NCI-H510A treated with DMSO at 0.1 percent for 48 hours (cell line): Measurements from ENCODE around the gene CDC16.

ENCODE experiments used
- DNase-seq: peaks from one replicate; lab custom pipeline; 2025; lab: John Stamatoyannopoulos, UW

CDC16 gene

DNA sequence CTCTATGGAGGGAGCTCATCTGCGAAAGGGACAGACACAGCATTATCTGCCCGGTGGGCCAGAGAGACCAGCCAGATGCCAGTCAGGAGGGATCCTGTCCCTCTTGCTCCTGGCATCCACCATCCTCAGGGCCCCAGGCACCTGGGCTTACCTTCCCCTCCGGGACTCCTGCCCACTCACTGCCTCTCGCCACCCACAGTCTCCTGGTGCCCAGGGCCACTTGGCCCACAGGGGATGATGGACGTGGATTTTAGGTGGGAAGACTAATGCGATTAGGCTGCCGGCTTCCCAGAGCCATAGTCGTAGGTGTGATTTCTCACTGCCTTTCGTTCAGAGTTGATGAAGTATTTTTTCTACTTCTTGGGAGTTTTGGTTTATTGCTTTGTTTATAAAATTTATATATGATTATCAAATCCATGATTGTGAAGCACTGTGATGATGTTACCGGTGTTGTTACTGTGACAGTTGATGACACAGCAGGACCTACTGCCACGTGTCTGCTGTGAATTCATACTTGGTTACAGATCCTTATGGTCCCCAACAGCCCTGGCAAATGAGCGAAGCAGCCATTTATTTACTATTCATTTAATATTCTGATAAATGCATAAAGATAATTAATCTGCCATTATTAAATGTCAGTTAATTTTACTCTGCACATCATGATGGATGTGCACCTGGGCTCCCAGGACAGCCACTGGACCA is 65.1 kb downstream of the CDC16 start:
- DNase-seq = no peak

DNA sequence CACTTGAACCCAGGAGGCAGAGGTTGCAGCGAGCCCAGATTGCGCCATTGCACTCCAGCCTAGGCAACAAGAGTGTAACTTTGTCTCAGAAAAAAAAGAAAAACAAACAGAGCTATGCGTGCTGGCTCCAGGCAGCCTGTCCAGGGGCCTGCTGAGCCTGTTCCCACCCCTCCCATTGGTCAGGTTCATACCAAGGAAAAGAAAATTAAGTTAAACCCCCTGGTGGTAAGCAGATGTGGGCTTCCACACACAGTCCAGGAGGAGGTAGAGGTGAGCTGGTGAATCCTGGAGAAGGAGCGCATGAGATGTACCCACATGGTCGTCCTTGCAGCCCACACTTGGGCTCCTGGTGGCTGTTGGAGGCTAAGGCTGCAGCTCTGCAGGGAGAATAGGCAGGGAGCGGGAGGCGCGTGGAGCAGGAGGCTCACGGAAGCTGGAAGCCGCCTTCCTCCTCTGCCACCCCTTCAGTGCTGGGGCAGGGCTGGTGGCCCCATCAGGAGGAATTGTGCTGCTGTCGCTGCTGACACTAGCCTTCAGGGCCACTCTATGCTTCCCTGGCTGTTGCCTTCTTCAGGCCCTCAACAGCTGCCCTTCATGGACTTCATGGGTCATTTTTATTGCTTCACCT is 69.1 kb downstream of the CDC16 start:
- no peak for DNase-seq

DNA sequence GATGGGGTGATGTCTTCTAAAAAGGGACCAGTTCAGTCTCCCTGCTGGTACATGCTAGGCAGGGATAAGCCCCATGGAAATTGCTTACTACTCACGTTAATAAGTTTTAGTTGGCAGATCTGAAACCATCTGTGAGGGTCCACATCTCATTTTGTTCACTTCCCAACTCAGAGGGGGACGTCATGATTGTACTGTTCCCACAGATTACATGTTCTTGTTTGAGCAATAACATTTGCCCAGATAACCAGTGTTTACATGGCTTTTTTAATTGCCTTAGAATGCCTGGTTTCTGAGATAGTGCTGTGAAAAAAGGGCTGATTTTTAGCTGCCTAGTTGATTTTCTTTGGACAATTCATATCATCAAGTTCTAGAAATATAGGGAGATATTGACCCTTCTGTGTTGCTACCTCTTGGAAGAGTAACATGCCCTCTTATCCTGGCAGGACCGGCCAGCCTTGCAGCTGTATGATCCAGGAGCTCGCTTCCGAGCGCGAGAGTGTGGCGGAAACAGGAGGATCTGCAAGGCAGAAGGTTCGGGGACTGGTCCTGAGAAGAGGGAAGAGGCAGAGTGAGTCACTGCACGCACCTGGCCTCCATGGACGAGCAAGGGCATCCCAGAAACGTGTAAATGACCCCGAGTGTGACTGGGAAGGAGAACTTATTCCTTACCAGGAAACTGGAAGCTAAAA is 69.8 kb downstream of the CDC16 start:
- DNase-seq = no peak

DNA sequence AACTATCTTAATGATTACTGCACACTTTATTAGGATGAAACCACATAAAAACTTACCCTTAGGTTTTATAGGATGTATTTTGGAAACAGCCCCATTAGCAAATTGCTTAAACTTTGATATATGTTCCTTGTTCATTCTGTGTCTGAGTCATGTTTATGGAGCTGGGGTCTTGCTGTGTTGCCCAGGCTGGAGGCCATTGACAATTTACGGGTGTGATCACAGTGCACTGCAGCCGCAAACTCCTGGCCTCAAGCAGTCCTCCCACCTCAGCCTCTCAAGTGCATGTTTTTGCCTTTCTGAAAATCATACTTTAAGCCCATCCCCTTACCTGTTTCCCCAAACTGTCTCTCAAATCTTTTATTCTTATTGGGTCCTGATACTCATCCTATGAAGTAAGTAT is 74.4 kb downstream of the CDC16 start:
- DNase-seq = no peak

DNA sequence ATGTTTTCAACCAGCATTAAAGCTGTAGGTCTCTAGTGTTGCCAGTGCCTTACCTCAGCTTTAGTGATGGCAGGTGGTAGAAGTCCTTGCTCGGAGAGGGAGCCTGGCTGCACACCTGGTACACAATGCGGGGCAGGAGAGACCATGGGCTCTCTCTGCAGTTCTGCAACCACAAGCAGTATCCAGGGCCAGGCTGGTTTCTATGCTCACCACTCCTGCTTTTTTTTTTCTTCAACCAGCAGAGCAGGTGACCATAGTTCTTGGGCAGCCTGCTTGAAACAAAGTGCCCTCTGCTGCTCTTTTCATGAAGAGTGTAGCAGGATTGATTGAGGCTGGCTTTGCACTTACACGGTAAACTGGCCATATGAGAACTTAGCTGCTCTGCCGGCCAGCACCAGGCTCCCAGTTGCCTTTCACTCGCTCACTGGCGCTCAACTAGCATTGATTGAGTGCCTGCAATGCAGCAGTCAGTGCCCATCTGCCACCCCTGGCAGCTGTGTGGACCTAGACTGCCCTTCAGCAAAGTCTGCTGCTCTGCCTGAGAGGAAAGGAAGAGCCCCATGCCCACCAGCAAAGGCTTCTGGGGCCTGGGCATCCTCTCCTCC is 75.2 kb downstream of the CDC16 start:
- peak; percentile 36 for DNase-seq

DNA sequence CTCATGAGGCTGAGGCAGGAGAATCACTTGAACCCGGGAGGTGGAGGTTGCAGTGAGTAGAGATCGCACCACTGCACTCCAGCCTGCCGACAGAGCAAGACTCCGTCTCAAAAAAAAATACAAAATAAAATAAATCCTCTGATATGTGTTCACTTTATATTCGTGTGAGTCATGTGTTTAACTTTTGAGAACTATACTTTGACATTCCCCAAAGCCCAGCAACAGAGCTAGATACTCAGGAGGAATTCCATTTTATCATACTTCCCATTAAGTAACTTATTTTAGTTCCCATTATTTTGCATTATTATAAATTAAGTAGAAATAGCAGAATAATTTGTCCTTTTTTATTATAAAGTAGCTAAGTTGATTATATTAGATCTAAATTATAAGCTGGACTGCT is 76.3 kb downstream of the CDC16 start:
- no peak for DNase-seq

DNA sequence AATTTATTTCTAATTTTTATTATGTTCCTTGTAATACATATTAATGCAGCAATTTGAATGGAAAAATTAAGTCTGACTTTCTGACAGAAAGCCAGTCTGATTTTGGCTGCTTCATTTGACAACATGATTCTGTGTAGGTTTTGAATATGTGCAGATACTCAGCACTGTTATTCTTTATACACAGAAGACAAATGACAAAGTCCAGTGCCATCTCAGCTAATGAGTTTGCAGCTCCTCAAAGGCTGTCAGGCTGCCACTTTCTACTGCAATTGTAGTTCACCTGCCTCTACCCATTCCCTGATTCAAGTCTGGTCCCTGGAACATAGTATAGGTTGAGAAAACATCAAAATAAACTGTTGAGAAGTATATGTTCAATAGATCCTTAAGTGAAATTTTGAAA is 76.7 kb downstream of the CDC16 start:
- no peak for DNase-seq

DNA sequence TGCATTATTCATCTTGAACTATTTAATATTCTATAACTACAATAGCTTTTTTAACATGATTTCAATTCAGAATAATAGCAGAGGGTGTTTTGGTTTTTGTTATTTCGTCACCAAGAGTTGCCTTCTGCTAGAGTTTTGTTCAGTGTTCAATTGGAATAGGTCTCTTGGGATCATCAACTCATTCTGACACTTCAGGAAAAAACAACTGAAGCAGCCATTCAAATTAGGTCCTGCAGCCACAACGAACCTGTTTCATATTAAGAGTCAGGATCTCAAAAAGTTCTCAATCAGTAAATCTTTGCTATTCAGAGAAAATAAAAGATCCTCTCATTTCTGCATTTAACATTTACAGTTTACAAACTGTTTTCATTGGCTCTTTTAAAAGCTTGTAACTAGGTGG is 77.2 kb downstream of the CDC16 start:
- no peak for DNase-seq

DNA sequence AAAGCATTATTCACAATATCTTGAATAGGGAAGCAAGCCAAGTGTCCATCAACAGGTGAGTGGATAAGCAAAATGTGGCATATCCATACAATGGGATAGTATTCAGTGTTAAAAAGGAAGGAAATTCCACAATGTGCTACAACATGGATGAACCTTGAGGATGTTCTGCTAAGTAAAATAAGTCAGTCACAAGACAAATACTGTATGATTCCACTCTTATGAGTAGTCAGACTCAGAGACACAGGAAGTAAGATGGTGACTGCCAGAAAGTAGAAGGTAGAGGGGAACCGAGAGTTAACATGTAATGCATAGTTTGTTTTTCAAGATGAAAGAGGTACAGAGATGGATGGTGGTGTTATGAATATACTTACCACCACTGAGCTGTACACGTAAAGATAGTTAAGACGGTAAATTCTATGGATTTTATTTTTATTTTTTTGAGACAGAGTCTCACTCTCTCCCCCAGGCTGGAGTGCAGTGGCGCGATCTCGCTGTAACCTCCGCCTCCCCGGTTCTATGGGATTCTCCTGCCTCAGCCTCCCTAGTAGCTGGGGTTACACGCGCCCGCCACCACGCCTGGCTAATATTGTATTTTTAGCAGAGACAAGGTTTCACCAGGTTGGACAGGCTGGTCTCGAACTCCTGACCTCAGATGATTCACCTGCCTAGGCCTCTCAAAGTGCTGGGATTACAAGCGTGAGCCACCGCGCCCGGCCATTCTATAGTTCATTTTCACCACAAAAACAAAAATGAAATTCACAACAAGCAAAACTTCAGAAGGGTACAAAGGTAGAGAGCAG is 78.6 kb downstream of the CDC16 start:
- DNase-seq = no peak

DNA sequence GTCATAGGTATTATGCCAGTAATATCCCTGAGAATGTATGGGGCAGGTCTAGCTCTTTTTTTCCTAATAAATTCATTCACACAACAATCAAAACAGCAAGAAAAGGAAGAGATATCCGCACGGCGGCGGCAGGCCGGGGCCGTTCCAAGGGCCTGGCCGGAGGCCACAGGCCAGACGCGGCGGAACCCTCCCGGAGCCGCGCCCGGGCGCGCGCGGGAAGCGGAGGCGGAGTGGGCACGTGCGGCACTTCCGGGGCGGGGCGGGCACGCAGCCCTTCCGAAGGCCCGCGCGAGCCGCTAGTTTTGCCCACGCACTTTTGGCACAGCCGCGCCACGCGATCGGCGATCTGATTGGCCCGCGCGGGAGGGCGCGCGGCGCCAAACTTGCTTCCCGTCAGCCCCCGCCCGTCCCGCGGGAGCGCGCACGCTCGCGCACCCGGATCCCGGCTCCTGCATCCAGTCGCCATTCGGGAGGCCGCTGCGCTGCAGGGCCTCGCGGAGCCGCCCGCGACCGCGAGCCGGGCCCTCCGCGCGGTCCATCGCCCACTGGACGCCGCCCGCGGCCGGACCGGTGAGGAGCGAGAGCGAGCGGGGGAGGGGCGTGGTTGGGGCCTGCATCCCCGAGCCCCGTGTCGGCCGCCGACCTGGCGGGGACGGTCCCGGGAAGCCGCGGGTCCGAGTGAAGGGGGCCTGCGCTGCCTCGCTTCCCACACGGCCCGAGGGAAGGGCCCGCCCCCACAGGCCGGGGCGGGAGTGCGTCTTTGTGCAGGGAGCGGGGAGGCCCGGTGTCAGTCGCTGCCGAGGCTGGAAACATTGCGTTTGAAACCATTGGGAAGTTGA is 79.6 kb downstream of the CDC16 start, which contains the start of gene CHAMP1:
Gene CHAMP1, plus strand, starts transcription at position 430 of the 839 bp plus-strand sequence. CDS start 9,340 bp downstream, outside the sequence.
- DNase-seq = peak; percentile 78

DNA sequence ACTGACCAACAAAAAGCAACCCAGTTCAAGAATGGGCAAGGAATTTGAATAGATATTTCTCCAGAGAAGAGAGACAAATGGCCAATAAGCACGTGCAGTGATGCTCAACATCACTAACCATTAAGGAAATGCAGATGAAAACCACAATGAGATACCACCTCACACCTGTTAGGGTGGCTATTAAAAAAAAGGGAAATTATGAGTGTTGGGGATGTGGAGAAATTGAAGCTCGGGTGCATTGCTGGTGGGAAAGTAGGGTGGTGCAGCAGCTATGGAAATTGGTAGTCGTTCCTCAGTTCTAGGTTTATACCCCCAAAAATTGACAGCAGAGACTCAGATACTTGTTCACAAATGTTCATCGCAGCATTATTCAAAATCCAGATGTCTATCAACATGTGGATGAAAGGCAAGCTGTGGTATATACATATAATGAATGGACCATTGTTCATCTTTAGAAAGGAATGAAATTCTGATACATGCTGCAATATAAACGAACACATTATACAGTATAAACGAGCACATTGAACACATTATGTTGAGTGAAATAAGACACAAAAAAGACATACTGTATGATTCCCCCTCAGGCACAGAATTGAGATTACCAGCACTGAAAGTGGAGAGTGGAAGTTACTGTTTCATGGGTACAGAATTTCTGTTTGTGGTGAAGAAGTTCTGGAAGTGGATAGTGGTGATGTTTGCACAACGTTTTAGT is 80.5 kb downstream of the CDC16 start:
- DNase-seq = no peak

DNA sequence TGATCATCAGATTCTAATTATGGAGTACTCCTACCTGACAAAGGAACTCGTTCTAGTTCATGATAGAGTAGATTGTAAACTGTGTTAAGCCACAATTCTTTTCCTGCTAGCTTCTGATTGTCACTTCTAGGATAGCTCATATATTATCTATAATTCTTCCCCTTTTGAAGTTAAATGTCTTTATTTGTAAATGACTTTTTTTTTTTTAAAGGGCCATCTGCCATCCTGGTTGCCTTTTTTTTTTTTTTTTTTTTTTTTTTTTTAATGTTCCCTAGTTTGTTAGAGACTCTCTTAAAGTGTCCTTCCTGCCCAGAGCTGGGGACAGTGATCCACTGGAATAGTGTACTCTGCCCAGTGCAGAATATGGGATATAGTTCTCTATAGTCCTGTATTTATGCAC is 83.9 kb downstream of the CDC16 start:
- no peak for DNase-seq

DNA sequence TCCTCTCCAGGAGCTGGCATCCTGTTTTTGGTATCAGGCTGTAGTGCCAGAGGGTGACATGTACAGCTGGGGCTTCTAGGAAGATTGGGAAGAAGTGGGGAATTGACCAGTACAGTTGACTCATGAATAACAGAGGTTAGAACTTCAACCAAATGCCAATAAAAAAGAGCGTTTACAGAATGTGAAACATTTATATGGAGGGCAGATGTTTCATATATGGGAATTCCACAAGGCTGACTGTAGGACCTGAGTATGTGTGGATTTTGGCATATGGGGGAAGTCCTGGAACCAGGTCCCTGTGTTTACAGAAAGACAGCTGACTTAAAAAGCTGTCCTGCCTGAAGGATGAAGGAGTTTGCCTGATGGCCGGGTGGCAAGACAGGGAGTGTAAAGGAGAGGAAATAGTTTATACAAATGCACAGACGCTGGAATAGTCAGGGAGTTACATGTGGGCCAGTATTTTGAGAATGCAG is 84.8 kb downstream of the CDC16 start:
- no peak for DNase-seq

DNA sequence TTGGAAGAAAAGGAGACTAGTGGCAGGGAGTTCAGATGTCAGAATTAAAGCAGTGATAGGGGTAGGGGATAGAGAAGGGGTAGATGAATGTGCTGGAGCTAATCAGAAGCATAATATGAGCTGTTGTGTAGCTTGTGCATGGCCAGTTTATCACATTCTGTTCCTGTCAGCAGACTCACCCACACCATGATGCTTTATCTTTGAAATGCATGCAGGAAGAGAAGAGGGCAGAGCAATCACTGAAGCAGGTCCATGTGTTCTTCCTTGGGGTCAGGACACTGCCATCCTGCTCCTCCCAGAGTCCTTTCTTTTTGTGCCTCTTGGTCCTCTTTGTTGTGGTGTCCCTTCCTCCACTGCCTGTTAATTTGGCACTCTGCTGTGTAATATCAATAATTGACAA is 85.4 kb downstream of the CDC16 start:
- no peak for DNase-seq

DNA sequence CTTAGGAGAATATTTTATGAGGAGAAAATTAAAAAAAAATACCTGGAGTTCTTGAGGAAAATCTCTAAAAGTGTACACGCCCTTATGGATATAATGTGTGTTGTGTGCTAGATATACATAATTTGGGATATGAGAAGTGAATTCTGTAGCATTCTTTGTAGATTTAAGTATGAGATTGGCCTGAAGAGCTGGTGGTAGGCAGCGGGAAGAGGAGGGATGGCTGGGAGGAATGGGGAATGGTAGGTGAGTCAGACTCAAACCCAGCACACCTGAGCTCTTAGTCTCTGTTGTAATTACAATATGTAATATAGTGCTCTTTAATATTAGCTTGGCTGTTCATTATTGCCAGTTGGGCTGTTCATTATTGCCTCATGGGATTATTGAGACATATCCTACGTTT is 86.6 kb downstream of the CDC16 start:
- no peak for DNase-seq
